DMS53 treated with DMSO at 0.1 percent for 48 hours (cell line): ENCODE results near the gene MRPL20.
"Not testable (repeated sequence)": the region's sequence is repeated elsewhere in the genome, so short reads cannot be mapped to it uniquely, and the experiment has no call there.

Experiments used
- DNase-seq: peaks from one replicate; lab custom pipeline; 2025; ENCODE audit not compliant: unreplicated experiment; lab: John Stamatoyannopoulos, UW

Gene MRPL20

DNA sequence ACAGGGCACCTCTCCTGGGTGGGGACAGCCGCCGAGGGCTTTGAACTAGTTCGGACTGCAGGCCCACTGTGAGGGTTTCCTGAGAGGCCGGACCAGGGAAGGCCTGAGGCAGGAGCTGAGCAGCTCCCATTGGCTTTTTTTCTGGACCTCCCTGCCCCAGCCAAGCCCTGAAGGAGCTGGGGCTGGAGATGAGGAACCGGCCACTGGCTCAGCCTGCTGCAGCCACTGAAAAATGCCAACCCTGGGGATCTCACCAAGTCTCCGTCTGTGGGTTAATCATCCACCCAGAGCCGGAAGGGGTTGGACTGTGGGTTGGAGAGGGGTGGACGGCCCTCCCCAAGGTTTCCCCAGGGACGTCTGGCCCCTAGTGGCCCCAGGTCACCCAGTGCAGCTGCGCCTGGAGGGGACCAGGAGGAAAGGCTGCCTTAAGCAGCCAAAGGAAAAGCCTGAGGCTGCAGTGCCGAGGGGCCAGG is 30.8 kb upstream of the MRPL20 start:
- DNase-seq: peak; percentile 77

DNA sequence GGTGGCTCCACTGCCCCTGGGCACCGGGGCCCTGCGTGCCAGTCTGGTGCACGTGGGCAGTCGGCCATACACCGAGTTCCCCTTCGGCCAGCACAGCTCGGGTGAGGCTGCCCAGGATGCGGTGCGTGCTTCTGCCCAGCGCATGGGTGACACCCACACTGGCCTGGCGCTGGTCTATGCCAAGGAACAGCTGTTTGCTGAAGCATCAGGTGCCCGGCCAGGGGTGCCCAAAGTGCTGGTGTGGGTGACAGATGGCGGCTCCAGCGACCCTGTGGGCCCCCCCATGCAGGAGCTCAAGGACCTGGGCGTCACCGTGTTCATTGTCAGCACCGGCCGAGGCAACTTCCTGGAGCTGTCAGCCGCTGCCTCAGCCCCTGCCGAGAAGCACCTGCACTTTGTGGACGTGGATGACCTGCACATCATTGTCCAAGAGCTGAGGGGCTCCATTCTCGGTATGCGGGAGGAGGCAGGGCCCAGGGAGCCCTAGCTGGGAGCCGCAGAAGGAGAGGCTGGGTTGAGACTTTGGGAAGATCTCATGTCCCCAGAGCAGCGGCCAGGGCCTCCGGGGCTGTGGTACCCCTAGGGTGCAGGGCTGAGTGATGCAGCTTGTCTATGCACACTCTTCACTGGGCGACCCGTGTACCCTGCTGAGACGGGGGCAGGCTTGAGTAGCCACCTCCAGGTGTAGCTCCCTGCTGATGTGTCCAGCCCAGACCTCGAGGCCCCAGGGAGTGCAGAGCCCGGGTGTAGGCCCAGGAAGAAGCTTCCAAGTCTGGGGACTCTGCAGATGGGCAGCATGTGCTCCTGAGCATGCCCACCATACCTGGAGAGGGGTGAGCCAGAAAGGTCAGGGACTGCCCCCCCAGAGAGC is 30.2 kb upstream of the MRPL20 start:
- DNase-seq: no peak

DNA sequence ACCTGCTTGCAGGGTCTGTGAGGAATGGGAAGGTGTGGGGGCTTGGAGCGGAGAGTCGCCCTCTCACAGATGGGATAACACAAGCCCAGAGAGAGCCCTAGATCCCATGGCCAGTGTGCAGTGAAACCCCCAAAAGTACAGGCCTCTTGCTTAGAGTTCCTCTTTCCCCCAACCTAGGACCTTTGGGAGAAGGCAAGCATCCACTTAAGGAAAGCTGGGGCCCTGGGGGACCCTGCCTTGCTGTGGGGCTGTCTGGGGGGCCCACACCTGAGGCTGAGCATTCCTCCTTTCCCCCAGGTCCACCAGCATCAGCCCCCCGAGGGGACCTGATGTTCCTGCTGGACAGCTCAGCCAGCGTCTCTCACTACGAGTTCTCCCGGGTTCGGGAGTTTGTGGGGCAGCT is 29.5 kb upstream of the MRPL20 start:
- no peak for DNase-seq

DNA sequence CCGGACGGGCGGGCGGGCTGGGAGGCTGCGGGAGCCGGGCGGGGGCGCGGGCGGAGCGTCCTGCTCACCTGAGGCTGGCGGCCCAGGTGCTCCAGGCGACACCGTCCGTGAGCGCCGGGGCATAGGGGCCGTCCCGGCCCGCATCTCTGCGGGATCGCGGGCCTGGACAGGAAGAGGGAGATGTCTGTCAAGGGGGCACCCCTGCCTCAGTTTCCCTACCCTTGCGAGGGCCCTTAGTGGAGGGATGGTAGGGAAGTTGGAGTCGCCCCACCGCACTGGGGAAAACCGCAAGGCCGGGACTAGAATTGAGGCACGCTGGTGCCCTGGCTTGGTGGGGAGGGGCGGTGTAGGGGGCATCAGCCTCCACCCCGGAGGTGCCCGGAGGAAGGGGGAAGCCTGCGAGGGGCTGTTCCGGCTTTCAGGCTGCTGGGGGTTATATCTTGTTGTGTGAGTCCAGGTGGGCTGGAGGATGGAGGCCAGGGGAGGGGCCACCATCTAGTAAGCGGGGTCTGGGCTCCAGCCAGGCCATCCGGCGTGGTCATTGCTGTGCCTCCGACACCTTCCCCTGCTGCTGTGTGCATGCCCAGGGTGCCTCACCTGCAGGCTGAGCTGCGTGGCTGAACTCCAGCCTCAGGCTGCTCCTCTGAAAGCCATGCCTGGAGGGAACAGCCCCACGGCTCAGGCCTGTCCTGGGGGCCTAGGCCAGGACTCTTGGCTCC is 29.0 kb upstream of the MRPL20 start:
- no peak for DNase-seq

DNA sequence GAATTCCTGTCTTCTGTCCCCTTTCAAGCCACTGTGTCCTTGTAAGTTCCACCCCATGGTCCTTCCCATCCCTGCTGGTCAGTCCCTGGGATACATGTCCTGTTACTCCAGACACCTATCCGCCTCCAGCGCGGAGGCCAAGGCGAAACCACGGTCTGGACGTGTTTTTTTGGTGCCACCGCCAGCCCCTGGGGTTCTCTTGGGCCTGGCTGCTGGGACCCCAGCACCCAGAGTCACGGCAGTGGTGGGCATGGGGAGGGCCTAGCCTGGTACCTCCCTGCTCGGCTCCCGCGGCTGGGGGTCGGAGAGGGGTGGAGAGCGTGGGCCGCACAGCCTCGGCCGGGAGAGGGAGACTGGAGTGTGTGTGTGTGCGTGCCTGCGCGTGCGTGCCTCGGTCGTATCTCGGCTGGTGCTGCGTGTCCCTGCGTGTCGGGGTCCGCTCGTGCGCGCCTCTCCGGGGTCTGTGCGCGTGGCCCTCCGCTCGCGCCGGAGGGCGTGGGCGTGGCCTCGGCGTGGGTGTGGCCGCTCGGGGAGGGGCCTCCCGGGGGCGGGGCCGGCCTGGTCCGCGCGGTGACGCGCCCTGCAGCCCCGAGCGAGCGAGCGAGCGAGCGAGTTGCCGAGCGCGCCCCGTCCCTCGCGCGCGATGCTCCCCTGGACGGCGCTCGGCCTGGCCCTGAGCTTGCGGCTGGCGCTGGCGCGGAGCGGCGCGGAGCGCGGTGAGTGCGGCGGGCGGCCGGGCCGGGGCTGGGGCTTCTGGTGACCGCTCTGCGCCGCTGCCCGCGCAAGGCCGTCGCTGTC is 28.2 kb upstream of the MRPL20 start, which contains the start of gene VWA1:
Gene VWA1 (plus strand): TSS at position 585 of the 798 bp plus-strand sequence. CDS start 59 bp downstream, at position 644.
- DNase-seq: peak; percentile 28

DNA sequence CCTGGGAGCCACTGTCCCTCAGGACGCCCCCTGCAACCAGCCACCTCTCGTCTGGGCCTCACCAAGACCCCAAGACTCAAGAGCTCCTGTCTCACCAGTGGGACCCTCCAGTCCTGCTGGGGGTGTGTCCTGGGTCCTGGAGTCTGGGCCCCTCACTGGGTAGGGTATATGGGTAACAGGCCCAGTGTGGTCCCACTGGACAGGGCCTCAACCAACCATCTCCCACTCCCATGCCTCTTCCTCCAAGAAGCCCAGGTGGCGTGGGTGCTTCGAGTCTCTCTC is 27.7 kb upstream of the MRPL20 start:
- DNase-seq: no peak

DNA sequence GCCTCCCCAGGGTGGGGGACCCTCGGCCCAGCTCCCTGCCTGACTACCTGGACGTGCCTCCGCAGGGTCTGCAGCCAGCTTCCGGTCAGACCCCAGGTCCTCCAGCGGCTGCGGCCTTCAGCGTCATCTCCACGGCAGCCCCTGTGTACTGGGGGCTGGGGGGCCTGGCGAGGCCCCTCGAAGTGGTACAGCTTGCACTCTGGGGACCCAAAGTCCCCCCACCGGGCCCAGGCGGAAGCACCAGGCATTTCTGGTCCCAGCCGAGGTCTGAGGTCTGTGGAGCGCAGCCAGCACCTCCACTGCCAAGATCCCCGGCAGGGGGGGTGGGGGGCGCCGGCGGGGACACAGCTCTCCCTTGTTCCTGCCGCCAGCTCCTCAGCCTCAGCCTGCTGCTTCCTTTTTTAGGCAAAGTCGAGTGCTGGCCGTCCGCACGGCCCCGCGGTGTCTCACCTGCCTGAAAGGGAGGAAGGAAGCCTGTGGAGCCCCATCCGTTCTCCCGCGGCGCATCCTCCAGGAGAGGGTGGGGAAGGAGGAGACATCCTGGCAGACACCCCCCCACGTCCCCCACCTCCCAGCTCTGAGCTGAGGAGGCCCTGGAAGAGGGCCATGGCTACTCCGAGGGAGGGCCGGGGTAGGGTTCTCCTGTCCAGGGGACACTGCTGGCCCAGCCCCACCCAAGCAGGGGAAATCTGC is 27.2 kb upstream of the MRPL20 start:
- no peak for DNase-seq

DNA sequence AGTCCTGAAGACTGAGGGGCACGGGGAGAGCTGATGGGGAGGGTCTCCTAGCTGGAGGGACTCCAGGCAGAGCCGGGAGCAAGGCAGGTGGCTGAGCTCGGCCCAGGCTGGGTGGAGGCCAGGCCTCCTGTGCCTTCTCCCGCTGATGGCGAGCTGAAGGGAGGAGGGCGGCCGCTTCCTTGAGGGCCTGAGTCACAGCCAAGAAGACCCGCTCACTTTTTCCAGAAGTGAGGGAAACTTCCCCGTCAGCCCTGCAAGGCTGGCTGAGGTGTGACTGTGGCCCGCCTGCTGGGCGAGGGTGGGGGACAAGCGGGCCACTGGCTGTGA is 26.7 kb upstream of the MRPL20 start:
- no peak for DNase-seq

DNA sequence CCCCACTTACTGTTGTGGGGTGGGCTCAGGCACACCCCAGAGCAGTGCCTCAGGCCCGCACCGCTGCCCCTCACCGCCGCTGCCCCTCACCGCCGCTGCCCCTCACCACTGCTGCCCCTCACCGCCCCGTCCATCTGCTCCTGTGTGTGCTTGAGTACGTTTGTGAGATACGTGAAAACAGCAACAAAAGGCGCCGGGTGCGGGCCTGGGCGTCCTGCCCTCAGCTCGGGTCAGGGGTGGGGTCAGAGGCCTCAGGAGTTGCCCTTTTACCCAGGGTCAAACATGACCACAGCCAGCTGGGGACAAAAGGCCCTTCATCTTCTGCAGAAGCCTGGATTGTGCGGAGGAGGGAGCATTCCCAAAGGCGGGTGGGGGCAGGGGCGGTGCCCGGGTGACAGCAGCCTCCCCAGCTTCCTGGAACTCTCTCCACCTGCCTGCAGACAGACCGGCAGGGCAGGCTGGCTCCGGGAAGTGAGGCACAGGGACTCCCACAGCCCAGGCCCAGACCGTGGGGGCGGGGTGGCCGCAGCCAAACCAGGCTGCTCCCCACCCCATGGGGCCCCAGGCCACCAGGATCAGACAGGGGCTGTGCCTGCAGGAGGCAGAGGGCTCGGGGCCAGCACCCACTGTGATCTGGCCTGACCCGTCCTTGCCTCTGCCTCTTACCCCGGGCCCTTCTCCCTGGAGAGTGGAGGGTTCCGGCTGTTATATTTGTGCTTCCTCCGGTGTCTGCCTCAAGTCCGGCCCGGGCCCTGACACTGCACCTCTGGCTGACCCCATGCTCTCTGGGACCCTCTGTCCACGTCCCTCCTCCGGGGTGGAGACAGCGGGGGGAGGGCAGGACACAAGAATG is 26.1 kb upstream of the MRPL20 start:
- DNase-seq: peak; percentile 91

DNA sequence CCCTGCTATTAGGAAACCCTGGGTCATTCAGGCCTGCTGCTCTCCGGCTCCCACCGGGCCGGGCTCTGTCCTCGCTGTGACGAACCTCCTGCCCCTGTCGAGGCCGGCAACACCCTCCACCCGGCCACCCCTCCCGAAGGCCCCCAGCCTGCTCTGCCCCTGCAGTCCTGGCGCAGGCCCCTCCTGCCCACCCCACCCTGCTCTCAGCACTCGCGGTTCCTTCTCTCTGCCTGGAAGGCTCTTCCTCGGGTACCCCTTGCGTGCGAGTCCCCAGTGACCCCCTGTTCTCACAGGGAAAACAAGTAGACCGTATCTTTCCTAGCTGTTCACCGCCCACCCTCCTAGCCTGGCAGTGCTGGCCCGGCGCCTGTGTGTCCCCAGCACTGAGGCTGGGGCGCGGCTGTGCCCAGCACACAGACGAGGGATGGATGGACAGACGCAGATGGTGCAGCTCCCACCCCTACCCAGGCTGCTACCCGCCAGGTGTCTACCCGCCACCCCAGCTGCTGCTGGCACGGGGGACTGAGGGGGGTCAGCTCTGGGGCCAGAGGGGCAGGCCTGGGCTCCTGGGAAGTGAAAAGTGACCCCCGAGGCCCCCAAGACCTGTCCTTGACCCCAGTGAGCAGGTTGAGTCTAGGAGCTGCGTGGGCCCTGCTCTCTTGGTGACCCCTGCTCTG is 25.3 kb upstream of the MRPL20 start:
- no peak for DNase-seq

DNA sequence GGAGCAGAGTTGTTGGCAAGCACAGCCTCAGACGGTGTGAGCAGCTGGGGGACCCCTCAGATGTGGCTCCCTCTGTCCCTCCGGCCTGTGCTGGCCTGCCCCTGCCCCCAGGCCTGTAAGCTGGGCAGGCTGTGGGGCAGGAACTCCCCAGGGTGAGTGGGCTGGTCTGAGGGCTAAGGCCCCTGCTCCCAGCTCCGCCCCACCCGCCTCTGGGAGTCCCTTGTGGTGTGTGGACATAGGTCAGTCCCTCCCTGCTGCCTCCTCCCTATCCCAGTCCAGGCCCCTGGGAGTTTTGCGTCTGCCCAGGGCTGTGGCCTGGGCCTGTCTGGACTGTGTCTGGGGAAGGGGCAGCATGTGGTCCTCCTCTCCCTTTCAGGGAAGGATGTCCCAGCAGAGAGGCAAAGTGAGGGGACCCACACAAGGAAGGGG is 24.8 kb upstream of the MRPL20 start:
- DNase-seq: no peak

DNA sequence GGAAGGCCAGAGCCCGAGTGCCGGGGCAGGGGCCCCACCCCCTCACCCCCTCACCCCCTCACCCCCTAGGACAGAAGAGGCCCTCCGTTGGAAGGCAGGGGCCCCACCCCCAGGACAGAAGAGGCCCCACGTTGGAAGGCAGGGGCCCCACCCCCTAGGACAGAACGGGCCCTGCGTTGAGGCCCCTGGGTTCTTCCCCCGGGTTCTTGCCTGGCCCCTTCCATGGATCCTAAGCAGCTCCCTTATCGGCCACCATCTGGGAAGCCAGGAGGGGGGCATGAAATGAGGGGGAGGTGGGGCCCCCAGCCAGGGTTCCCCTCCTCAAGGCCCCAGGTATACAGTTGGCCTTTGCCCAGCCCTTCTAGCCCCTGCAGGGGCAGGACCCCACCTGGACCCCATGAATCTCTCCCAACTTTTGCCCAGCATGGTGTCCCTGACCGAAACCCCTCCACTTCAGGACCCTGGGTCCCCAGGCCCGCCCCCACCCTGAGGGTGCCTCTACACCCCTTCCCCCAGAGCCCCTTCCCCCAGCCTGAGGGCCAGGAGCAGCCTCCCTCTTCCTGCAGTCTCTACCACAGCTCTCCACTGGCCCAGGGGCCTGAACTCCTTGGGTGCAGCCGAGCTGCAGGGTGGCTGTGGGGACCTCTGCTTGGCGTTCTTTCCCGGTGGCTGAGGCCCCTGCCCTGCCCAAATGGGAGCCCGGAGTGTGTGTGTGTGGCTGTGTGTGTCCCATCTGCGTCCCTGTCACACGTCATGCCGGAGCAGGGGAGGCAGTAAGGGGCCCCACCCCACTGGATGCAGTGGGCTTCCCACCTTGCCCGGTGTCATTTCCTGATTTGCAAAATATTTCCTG is 24.1 kb upstream of the MRPL20 start:
- DNase-seq: no peak

DNA sequence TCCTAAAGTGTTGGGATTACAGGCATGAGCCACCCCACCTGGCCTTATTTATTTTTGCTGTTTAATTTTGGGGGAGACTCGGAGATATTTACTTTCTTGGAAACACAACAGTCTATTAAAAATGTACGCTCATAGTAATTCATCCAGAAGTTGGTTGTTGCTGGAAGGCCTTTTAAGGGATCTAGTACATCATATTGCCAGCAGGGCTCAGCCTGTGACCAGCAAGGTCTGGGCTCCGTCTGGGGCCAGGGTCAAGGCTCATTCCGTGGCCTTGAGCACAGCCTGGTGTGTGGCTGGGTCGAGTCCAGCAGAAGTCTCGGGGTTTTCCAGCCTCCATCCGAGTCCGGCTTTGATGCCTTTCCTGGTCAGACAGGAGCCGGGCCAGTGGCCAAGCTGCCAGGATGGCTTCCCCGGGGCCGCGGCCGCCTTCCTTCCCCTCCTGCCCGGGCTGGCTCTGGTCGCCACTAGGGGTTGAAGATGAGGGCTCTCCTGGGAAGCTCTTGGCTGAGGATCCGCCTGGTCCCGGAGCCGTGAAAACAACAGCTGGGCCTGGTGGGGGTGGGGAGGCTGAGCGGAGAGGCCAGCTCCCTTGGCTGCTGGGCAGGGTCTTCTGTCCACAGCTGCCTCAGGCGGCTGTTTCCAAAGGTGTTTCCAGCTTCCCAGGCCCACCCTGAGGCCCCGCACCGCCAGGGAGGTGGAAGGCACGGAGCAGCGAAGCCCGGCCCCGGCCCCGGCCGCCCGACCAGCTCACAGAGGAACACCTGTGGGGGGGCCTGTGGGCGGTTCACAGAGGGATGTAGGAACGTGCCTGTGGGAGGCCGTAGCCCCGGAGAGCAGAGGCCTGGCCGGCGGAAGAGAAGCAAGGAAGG is 23.3 kb upstream of the MRPL20 start:
- DNase-seq: peak; percentile 78

DNA sequence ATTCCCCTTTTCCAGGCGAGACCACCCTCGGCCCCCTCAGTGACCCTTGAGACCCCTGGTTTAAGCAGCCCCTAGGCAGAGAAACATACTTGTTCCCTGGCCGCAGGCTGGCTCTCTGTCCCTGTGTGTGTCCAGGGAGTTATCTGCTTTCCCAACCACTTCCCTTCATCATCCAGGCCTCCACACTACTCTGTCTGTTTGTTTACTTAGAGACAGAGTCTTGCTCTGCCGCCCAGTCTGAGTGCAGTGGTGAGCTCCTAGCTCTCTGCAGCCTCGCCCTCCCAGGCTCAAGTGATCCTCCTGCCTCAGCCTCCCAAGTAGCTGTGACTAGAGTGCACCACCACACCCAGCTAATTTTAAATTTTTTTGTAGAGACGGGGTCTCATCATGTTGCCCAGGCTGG is 22.6 kb upstream of the MRPL20 start:
- no peak for DNase-seq

DNA sequence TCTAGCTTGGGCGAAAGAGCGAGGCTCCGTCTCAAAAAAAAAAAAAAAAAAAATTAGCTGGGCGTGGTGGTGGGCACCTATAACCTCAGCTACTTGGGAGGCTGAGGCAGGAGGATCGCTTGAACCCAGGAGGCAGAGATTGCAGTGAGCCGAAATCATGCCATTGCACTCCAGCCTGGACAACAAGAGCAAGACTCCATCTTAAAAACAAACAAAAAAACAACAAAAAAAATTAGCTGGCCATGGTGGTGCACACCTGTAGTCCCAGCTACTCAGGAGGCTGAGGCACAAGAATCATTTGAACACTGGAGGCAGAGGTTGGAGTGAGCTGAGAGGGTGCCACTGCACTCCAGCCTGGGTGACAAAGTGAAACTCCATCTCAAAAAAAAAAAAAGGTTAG is 21.9 kb upstream of the MRPL20 start:
- not testable (repeated sequence) for DNase-seq

DNA sequence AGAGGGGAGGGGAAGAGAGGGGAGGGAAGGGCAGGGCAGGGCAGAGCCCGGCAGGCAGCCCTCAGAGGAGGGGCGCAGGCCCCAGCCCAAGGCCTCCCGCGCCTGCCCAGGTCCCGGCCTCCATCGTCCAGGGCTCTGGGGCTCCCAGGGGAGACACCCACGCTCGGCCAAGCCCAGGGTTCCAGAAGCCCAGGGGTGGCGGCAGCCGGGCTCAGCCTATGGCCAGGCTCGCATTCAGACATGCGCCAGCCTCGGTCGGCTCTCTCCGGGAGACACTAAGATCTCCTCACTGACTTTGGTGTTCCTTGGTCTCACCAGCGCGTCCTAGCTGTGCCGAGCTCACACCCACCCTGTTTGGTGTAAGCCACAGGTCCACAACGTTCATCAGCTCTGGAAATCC is 21.1 kb upstream of the MRPL20 start:
- DNase-seq: no peak

DNA sequence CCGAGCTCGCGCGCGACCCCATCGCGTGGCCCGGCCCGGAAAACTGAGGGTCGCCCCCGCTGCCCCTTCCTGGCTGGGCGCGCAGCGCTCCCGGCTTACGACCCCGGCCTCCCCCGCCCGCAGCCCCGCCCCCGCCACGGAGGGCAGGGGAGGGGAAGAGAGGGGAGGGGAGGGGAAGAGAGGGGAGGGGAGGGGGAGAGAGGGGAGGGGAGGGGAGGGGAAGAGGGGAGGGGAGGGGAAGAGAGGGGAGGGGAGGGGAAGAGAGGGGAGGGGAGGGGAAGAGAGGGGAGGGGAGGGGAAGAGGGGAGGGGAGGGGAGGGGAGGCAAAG is 20.7 kb upstream of the MRPL20 start:
- DNase-seq: no peak
